ENCODE measurements around the gene GALNT8.

GALNT8 gene

GRCh38 chr12:4796694-4797482 is 76.7 kb downstream of the GALNT8 start:
- no peak for DNase-seq (ENCODE audit: low read depth)

GRCh38 chr12:4800555-4800954 is 80.4 kb downstream of the GALNT8 start:
- no peak for DNase-seq (ENCODE audit: low read depth)

- no peak for DNase-seq (ENCODE audit: low read depth)
These were observed 82.6 kb downstream of the GALNT8 start for GRCh38 chr12:4802841-4803240.

- DNase-seq (ENCODE audit: low read depth): no peak
These were observed 86.4 kb downstream of the GALNT8 start for GRCh38 chr12:4806439-4807115.

GRCh38 chr12:4807116-4807783 is 87.0 kb downstream of the GALNT8 start:
- no peak for DNase-seq (ENCODE audit: low read depth)

- no peak for DNase-seq (ENCODE audit: low read depth)
These were observed 87.6 kb downstream of the GALNT8 start for GRCh38 chr12:4807813-4808212.

GRCh38 chr12:4809013-4809448 is 88.8 kb downstream of the GALNT8 start:
- no peak for DNase-seq (ENCODE audit: low read depth)

- no peak for DNase-seq (ENCODE audit: low read depth)
These were observed 89.4 kb downstream of the GALNT8 start for GRCh38 chr12:4809449-4810218.

- DNase-seq (ENCODE audit: low read depth): no peak
These were observed 90.0 kb downstream of the GALNT8 start for GRCh38 chr12:4810219-4810671.

GRCh38 chr12:4812624-4813327 is 92.6 kb downstream of the GALNT8 start:
- no peak for DNase-seq (ENCODE audit: low read depth)

- no peak for DNase-seq (ENCODE audit: low read depth)
These were observed 93.5 kb downstream of the GALNT8 start for GRCh38 chr12:4813741-4814140.

GRCh38 chr12:4814485-4814884 is 94.3 kb downstream of the GALNT8 start:
- DNase-seq (ENCODE audit: low read depth): no peak

GRCh38 chr12:4816744-4817525 is 96.7 kb downstream of the GALNT8 start:
- DNase-seq (ENCODE audit: low read depth): no peak

- DNase-seq (ENCODE audit: low read depth): no peak
These were observed 97.7 kb downstream of the GALNT8 start for GRCh38 chr12:4817880-4818279.

- DNase-seq (ENCODE audit: low read depth): no peak
These were observed 99.5 kb downstream of the GALNT8 start for GRCh38 chr12:4819654-4820053.

GRCh38 chr12:4820971-4821370 is 100.8 kb downstream of the GALNT8 start:
- DNase-seq (ENCODE audit: low read depth): no peak
